Sigmoid colon (tissue), 4 donors: ENCODE data around the gene SEPTIN1.

Experiments used
- POLR2A ChIP-seq, 2 donors: fragments of 450-650 bp; IDR thresholded peaks; one replicate each; pipeline ENCODE4 v1.6.1; 2016; ENCODE audit warnings: antibody characterized with exemption in 2 of 2, mild to moderate bottlenecking in 2 of 2, moderate library complexity in 2 of 2
- POLR2AphosphoS5 ChIP-seq, 4 donors: sonication (generic); formaldehyde crosslinking; IDR thresholded peaks; one replicate each; pipeline ENCODE4 v1.6.1; 2017; ENCODE audit warnings: antibody characterized with exemption in 4 of 4
- TF ChIP-seq, protein P1 (sequence below), 4 experiments: fragments of 450-650 bp in 3 of 4; fragments of 200-600 bp in 1 of 4; IDR thresholded peaks; one replicate each; pipeline ENCODE4 v1.5.1; 2016 to 2019; ENCODE audit warnings: antibody characterized with exemption in 4 of 4, mild to moderate bottlenecking in 3 of 4, moderate library complexity in 2 of 4

DNA sequence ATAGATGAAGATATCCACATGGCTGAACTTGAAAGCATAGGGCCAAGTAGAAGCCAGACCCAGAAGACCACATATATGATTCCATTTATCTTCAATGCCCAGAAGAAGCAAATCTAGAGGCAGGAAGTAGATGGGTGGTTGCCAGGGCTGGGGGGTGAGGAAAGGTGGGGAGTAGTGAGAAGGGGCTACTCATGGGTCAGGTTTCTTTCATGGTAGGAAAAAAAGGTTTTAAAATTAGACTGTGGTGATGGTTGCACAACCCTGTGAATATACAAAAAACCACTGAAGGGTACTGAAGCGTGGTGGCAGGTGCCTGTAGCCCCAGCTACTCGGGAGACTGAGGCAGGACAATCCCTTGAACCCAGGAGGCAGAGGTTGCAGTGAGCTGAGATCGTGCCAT lies 32.7 kb downstream of the SEPTIN1 start:
- TF ChIP-seq, protein P1, sequence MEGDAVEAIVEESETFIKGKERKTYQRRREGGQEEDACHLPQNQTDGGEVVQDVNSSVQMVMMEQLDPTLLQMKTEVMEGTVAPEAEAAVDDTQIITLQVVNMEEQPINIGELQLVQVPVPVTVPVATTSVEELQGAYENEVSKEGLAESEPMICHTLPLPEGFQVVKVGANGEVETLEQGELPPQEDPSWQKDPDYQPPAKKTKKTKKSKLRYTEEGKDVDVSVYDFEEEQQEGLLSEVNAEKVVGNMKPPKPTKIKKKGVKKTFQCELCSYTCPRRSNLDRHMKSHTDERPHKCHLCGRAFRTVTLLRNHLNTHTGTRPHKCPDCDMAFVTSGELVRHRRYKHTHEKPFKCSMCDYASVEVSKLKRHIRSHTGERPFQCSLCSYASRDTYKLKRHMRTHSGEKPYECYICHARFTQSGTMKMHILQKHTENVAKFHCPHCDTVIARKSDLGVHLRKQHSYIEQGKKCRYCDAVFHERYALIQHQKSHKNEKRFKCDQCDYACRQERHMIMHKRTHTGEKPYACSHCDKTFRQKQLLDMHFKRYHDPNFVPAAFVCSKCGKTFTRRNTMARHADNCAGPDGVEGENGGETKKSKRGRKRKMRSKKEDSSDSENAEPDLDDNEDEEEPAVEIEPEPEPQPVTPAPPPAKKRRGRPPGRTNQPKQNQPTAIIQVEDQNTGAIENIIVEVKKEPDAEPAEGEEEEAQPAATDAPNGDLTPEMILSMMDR (IDR thresholded peaks at IDR 0.05): no peak
- TF ChIP-seq POLR2A (IDR thresholded peaks at IDR 0.05) (no peak), POLR2AphosphoS5 (IDR thresholded peaks at IDR 0.05) (no peak)
